Activated CD8-positive, alpha-beta memory T cell treated with anti-CD3 and anti-CD28 coated beads, Interleukin-2, amount 50 U/mL, for 1 hour (primary cell): ENCODE measurements around the gene TNFRSF14.
"Not testable (repeated sequence)": the region's sequence is repeated elsewhere in the genome, so short reads cannot be mapped to it uniquely, and the experiment has no call there.

Experiments used
- DNase-seq: peaks from one replicate; pipeline ENCODE4 v3.0.0-alpha.2; 2020; ENCODE audit errors: extremely low read depth

TNFRSF14 gene

DNA sequence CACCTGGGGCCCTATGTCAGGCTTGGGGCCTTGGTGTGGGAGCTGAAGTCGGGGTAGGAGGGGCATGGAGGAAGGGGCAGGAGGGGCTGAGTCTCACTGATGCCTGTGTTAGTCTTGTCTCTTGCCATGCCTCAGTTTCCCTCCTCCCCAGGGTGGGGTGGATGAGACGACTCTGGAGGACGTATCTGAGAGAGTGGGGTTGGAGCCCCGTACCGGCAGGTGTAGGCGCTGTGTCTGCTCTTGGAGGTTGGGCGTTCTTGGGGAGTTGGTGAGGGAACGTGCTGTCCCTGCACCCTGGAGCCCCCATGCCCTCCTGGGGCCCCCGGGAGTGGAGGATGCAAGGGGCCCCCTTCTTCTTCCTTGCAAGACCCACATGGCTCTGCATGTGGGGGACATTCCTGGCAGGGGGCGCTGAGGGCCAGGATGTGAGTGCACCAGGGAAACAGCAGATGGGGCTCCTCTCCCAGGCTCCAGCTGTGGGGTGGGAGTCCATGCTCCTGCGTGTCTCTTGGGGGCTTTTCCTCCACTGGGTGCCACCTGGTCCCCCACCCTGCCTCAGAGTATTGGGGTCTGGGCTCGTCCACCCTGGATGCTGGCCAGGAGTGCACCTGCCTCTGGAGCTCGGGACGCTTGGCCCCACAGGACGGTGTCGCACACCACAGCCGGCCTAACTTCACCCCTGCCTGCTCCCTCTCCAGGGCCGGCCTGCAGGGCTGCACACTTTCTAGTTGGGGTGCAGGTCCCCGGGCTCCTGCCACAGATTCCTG is 1.4 kb upstream of the TNFRSF14 start:
- no peak for DNase-seq

DNA sequence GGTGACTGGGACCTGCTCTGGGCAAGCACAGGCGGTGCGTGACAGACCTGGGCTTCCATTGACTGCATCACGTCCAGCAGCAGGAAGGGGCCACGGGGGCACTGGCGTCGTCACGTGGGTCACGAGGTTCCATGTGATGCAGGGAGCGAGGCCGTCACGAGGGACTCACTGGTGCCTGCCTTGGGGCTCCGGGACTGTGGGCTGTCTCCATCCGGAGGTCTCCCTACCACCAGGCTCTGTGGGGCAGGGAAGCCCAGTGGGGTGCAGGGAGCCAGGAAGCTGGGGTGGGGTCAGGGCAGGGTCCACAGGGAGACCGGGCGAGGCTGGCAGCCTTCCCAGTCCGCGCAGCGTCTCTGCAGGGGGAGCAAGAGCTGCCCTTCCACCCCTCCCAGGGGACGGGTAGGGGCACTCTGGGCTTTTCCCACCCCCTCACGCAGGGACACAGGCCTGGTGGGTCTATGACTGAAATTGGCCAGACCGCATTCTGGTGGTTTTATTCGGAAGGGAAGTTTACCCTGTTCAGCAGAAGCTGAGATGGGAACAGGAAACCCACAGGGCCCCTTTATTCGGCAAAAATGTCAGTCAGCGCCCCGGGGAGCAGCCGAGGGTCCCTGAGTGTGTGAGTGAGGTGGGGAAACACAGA is 416 bp upstream of the TNFRSF14 start:
- no peak for DNase-seq

- DNase-seq, result no peak
These were observed 709 bp downstream of the TNFRSF14 start for GRCh38 chr1:2556678-2557481.

- no peak for DNase-seq
These were observed 1.6 kb downstream of the TNFRSF14 start for GRCh38 chr1:2557482-2558400.

DNA sequence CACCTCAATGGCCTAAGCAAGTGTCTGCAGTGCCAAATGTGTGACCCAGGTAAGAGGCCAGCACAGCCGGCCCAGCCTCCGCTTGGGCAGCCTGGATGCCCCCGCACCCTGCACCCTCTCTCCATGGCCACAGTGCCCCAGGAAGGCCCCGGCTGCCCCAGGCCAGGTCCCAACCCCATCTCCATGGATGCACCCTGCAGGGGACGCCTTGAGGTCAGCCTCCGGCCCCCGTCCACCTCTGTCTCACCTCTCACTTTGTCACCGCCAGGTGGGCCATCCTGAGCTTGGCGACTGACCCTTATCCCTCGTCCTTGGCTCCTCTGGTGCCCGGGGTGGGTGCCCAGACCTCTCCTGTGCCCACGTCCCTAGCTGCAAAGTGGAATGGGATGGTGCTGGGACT is 2.2 kb downstream of the TNFRSF14 start:
- DNase-seq, result no peak

DNA sequence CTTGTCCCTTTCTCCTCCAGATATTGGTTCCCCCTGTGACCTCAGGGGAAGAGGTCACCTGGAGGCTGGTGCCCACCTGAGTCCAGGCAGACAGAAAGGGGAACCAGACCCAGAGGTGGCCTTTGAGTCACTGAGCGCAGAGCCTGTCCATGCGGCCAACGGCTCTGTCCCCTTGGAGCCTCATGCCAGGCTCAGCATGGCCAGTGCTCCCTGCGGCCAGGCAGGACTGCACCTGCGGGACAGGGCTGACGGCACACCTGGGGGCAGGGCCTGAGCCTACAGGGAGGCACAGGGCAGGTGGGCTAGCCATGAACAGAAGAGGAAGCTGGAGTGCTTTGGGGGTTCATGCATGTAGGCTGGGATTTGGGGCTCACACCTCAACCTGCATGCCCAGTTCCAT is 2.7 kb downstream of the TNFRSF14 start:
- no peak for DNase-seq

DNA sequence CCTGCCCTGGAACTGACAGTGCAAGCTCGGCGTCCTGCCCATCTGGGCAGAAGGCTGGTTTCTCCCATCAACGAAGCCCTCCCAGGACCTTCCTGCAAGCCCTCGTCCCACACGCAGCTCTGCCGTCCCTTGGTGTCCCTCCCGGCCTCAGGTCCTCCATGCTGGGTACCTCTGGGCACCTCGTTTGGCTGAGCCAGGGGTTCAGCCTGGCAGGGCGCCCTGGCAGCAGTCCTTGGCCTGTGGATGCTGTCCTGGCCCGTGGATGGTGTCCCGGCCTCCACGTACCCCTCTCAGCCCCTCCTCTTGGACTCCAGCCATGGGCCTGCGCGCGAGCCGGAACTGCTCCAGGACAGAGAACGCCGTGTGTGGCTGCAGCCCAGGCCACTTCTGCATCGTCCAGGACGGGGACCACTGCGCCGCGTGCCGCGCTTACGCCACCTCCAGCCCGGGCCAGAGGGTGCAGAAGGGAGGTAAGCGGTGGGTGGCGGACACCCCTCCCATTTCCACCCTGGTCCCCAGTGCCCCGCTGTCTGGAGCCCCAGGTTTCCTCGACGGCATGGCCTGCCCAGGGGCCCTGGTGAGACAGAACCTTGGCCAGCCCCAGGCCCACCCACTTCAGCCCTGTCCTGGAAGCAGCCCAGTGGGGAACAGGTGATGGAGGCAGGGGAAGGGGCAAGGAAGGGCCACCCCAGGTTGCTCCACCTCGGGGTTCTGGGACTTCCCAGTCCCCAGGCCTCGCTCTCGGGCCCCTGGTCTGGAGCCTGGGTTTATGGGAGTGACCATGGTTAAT is 3.5 kb downstream of the TNFRSF14 start:
- DNase-seq, result no peak

GRCh38 chr1:2560299-2561073 is 4.3 kb downstream of the TNFRSF14 start:
- DNase-seq, result no peak

DNA sequence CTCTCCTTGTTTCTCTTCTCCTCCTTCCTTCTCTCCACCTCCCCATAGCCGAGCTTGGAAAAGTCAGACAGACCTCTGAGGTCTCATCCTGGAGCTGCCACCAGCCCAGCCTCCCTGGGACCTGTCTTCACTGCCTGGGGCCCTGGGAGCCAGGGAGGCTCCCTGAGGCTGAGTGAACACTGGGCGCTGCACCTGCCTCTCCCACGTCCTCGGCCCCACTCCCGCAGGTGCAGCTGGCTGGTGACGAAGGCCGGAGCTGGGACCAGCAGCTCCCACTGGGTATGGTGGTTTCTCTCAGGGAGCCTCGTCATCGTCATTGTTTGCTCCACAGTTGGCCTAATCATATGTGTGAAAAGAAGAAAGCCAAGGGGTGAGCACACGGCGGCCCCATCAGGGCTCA is 5.3 kb downstream of the TNFRSF14 start:
- no peak for DNase-seq

- no peak for DNase-seq
These were observed 6.0 kb downstream of the TNFRSF14 start for GRCh38 chr1:2561898-2562895.

DNA sequence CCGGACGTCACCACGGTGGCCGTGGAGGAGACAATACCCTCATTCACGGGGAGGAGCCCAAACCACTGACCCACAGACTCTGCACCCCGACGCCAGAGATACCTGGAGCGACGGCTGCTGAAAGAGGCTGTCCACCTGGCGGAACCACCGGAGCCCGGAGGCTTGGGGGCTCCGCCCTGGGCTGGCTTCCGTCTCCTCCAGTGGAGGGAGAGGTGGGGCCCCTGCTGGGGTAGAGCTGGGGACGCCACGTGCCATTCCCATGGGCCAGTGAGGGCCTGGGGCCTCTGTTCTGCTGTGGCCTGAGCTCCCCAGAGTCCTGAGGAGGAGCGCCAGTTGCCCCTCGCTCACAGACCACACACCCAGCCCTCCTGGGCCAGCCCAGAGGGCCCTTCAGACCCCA is 7.0 kb downstream of the TNFRSF14 start:
- no peak for DNase-seq

DNA sequence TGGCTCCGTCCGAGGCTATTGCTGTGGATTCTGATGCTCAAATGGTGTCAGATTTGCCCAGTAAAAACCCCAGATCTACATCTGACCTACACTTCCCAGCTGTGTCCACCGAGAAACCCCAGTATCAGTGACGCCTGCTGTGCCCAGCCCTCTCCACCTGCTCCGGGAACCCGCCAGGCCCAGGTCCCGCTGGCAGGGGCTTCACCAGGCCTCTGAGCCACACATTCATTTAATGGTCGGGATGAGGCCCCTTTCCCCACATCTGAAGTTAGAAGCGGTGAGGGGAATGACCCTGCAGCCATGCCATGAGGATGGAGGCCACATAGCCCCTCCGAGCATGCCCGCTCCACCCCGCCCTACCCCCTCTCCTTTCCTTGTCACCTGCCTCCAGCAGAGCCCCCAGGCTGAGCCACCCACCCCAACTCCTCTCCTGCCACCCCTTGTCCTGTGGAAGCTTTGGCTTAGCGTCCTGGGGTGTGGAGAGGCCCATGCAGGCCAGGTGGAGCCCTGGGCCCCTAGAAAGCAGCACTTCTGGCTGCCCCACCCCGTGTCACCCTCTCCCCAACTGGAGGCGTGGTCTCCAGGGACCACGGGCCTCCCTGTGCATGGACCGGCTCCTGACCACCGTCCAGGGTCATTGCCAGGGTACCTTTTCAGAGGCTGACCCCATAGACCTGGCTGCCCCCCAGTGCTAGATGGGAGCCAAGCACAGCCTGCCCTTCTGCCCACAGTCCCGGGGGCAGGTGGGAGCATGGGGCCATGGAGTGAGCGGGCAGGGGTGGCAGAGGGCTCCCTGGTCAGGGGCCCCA is 8.0 kb downstream of the TNFRSF14 start:
- DNase-seq, result no peak

DNA sequence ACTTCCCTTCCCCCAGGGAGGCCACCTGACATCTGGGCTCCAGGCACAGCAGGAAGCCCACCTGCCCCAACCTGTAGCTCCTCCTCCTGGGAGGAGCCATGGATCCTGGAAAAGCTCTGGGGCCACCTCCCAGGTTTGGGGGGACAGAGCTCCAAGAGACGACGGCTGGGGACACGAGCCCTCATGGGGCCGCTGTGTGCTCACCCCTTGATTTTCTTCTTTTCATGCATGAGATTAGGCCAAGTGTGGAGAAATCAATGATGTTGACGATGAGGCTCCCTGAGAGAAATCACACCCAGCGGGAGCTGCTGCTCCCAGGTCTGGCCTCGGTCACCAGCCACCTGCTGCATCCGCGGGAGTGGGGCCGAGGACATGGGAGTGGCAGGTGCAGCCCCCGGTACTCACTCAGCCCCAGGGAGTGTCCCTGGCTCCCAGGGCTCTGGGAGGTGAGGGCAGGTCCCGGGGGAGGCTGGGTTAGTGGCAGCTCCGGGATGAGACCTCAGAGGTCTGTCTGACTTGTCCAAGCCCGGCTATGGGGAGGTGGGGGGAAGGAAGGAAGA is 8.7 kb downstream of the TNFRSF14 start:
- no peak for DNase-seq

DNA sequence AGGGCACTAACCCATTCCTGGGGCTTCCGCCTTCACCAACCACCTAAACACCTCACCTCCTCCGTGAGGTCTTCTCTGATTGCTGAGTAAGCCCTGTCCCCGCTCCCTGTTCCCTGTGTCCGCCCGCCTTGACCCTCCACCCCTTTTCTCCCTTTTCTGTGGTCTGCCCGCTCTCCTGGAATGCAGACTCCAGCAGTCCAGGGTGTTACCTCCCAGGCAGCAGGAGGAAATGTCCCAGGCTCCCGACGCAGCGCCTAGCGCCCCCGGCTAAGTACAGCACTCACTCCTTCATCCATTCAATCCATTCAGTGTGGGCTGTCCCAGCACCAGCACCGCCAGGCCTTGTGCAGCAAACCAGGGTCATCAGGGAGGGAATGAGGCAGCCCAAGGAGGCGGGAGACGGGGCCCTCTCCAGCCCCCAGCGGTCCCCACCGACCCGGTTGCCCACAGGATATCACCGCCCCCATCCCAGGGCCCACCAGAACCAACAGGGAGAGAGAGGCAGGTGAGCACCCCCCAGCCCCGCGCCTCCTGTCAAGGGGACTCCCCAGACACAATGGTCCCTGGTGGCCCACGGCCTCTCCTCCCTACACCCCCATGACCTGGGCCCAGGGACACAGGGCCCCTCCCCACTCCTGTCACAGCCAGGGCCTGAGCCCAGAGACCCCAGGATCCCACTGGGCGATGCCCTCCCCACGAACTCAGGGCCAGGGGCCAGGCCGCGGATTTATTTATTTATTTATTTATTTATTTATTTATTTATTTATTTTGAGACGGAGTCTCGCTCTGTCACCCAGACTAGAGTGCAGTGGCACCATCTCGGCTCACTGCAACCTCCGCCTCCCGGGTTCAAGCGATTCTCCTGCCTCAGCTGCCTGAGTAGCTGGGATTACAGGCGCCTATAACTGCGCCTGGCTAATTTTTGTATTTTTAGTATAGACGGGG is 10.2 kb downstream of the TNFRSF14 start:
- DNase-seq, result no peak

DNA sequence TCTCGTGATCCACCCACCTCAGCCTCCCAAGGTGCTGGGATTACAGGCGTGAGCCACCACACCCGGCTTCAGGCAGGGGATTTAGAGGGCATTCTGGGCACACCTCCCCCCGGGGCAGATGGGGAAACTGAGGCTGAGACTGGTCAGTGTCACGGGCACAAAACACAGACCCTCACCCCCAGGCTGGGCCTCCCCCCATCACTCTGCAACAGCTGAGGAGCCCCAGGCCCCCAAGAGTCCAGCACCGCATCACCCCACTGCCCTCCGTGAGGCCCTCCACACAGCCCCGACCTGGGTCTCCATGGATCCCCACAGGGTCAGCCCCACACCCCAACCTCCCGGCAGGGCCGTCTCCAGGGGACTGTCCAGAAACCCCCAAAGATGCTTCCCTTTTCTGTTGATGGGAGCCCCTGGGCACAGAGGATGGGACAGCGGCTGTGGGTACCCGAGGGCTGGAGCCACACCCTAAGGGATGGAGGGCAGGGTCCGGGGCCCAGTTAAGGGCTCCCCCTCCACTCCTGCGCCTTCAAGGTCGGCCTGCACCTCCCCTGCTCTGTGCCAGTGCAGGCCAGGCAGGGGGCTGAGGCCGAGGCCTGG is 11.0 kb downstream of the TNFRSF14 start:
- DNase-seq, result no peak

- DNase-seq, result not testable (repeated sequence)
These were observed 12.1 kb downstream of the TNFRSF14 start for GRCh38 chr1:2568187-2568816.
